HepG2 (cell line): ENCODE results near the gene MIS18BP1. TPM values are rescaled to one million over a fixed set of nuclear protein-coding genes. Genes with fewer than 3 reads are reported as not detected.

Source experiments
- ATAC-seq: fragments of 200-7000 bp; cut with Tn5 transposase; 3 replicates; pipeline ENCODE4 v1.9.1; 2020; ENCODE audit warnings: mild to moderate bottlenecking, moderate library complexity
- BruUV-seq: library from RNA; stranded (reverse); fragments of 400-500 nt; replicated peaks from 2 replicates; lab custom pipeline; 2021; lab: Mats Ljungman, UMichigan
- CTCF ChIA-PET: fragments of 300-600 bp; formaldehyde crosslinking; extraction: SDS; loops from one replicate; lab custom pipeline; 2021; ENCODE audit warnings: low total read pairs, inconsistent platforms, low intra/inter-chr PET ratio; lab: Yijun Ruan, JAX
- POLR2A ChIA-PET: fragments of 350-600 bp; sonication (Branson Sonifier 250); formaldehyde crosslinking; loops from one replicate; lab custom pipeline; 2020; ENCODE audit warnings: antibody characterized with exemption, inconsistent platforms; lab: Yijun Ruan, JAX
- DNase-seq: peaks from one replicate; pipeline ENCODE4 v3.0.0-alpha.2; 2015; ENCODE audit warnings: low spot score
- FAIRE-seq: peaks from 3 replicates; lab custom pipeline; 2011; peaks lifted over from hg19 to GRCh38; lab: Jason Lieb, UNC
- H2AFZ ChIP-seq: one replicate; pipeline ENCODE4 v1.6.1; 2011; ENCODE audit warnings: low read length, inconsistent platforms
- H3K27ac ChIP-seq: fragments of 300-600 bp; 3 replicates; pipeline ENCODE4 v1.8.0; 2011; ENCODE audit warnings: mixed run types, mild to moderate bottlenecking, mixed read lengths, low read length, inconsistent platforms; ENCODE audit not compliant: insufficient read depth; ENCODE audit errors: extremely low read length
- H3K27me3 ChIP-seq, 2 experiments: fragments of 200-600 bp in 1 of 2; 2 replicates in 1 of 2; 3 replicates in 1 of 2; pipeline versions ENCODE4 v1.6.0 to v1.8.0; 2011; ENCODE audit warnings: low read length in 2 of 2, mild to moderate bottlenecking in 2 of 2, moderate library complexity in 2 of 2, inconsistent platforms in 1 of 2; ENCODE audit not compliant: insufficient read depth in 2 of 2, control insufficient read depth in 1 of 2
- H3K36me3 ChIP-seq, 2 experiments: fragments of 200-600 bp in 1 of 2; replicated peaks in 1 of 2; 2 replicates in 1 of 2; 3 replicates in 1 of 2; pipeline versions ENCODE4 v1.5.1 to v1.8.0; 2011; ENCODE audit warnings: low read length in 2 of 2, inconsistent platforms in 1 of 2; ENCODE audit not compliant: insufficient read depth in 2 of 2, control insufficient read depth in 1 of 2
- H3K4me1 ChIP-seq: 2 replicates; pipeline ENCODE4 v1.5.1; 2012; ENCODE audit warnings: low read length, inconsistent platforms; ENCODE audit not compliant: insufficient read depth
- H3K4me2 ChIP-seq: 2 replicates; pipeline ENCODE4 v1.6.0; 2011; ENCODE audit warnings: low read depth, low read length, inconsistent platforms
- H3K4me3 ChIP-seq, 3 experiments: fragments of 200-600 bp in 1 of 3; sonication (generic), shearing (Covaris generic) in 1 of 3; replicated peaks in 1 of 3; 2 replicates each; pipeline ENCODE4 v1.5.1; 2011 to 2016; ENCODE audit warnings: low read length in 3 of 3, inconsistent platforms in 2 of 3, low read depth in 2 of 3, mild to moderate bottlenecking in 2 of 3, control low read depth in 1 of 3, mixed read lengths in 1 of 3; ENCODE audit not compliant: insufficient read depth in 1 of 3
- H3K79me2 ChIP-seq: one replicate; pipeline ENCODE4 v1.6.1; 2011; ENCODE audit warnings: low read length, inconsistent platforms; ENCODE audit not compliant: insufficient read depth
- H3K9ac ChIP-seq: 2 replicates; pipeline ENCODE4 v1.6.0; 2011; ENCODE audit warnings: mild to moderate bottlenecking, low read depth, low read length, inconsistent platforms; ENCODE audit not compliant: insufficient read depth
- H3K9me3 ChIP-seq: 2 replicates; pipeline ENCODE4 v1.5.1; 2012; ENCODE audit warnings: mild to moderate bottlenecking, low read length
- H4K20me1 ChIP-seq: 2 replicates; pipeline ENCODE4 v1.6.0; 2011; ENCODE audit warnings: inconsistent platforms, mild to moderate bottlenecking, low read length, moderate library complexity; ENCODE audit not compliant: insufficient read depth
- BCL6 ChIP-seq: IDR thresholded peaks from 2 replicates; pipeline ENCODE4 v1.6.1; 2016; ENCODE audit warnings: missing genetic modification reagents, missing compliant biosample characterization
- CSRNP1 ChIP-seq: sonication (generic); formaldehyde crosslinking; IDR thresholded peaks from 2 replicates; pipeline ENCODE4 v1.8.1; 2023; ENCODE audit warnings: mild to moderate bottlenecking, missing genetic modification reagents
- ELF4 ChIP-seq: sonication (generic); formaldehyde crosslinking; IDR thresholded peaks from 2 replicates; pipeline ENCODE4 v1.5.0; 2020; ENCODE audit warnings: missing genetic modification reagents, mild to moderate bottlenecking, moderate library complexity, borderline replicate concordance
- HOXA3 ChIP-seq: sonication (generic); formaldehyde crosslinking; IDR thresholded peaks from 2 replicates; pipeline ENCODE4 v1.5.0; 2020; ENCODE audit warnings: missing genetic modification reagents
- JUNB ChIP-seq: sonication (generic); formaldehyde crosslinking; IDR thresholded peaks from 2 replicates; pipeline ENCODE4 v1.8.0; 2022; ENCODE audit warnings: missing genetic modification reagents, mild to moderate bottlenecking, borderline replicate concordance
- NFKBIZ ChIP-seq: IDR thresholded peaks from 2 replicates; pipeline ENCODE4 v1.6.1; 2018; ENCODE audit warnings: missing genetic modification reagents, missing compliant biosample characterization
- NONO ChIP-seq, 2 experiments: fragments of 450-650 bp in 1 of 2; sonication (generic) in 1 of 2; formaldehyde crosslinking in 1 of 2; IDR thresholded peaks in 1 of 2; conservative IDR thresholded peaks in 1 of 2; 2 replicates each; pipeline versions ENCODE4 v1.6.1 to v1.8.0; 2017 to 2022; ENCODE audit warnings: mild to moderate bottlenecking in 1 of 2, missing genetic modification reagents in 1 of 2, moderate library complexity in 1 of 2
- ZBTB14 ChIP-seq: sonication (generic); formaldehyde crosslinking; IDR thresholded peaks from 2 replicates; pipeline ENCODE4 v1.4.0; 2020; ENCODE audit warnings: missing genetic modification reagents
- ZFP90 ChIP-seq: sonication (generic); formaldehyde crosslinking; IDR thresholded peaks from 2 replicates; pipeline ENCODE4 v1.8.0; 2022; ENCODE audit warnings: missing genetic modification reagents, mild to moderate bottlenecking, inconsistent platforms, borderline replicate concordance
- ZNF547 ChIP-seq: sonication (generic); formaldehyde crosslinking; IDR thresholded peaks from 2 replicates; pipeline ENCODE4 v1.5.1; 2020; ENCODE audit warnings: mild to moderate bottlenecking, missing genetic modification reagents
- ZNF558 ChIP-seq: sonication (generic); formaldehyde crosslinking; IDR thresholded peaks from 2 replicates; pipeline ENCODE4 v1.9.0; 2022; ENCODE audit warnings: mild to moderate bottlenecking, missing genetic modification reagents, borderline replicate concordance
- ZNF7 ChIP-seq: IDR thresholded peaks from 2 replicates; pipeline ENCODE4 v1.6.1; 2016; ENCODE audit warnings: missing biosample characterization, missing genetic modification reagents
- ZNF737 ChIP-seq: sonication (generic); formaldehyde crosslinking; IDR thresholded peaks from 2 replicates; pipeline ENCODE4 v1.5.0; 2020; ENCODE audit warnings: missing genetic modification reagents, mild to moderate bottlenecking, borderline replicate concordance
- in situ Hi-C: cut with HindIII; loops from 2 replicates; pipeline ENCODE4 v1.10.0; 2017; ENCODE audit warnings: low pct_unique_long_range_greater_than_20kb; ENCODE audit not compliant: extremely low pct_ligation_motif_present
- intact Hi-C: fragments of 100-400 bp; cut with micrococcal nuclease; formaldehyde crosslinking; loops from one replicate; pipeline ENCODE4 v1.10.0; 2022; ENCODE audit not compliant: unreplicated experiment
- polyA plus RNA-seq, 8 experiments: library from polyadenylated mRNA; depleted of rRNA in 3 of 8; stranded (reverse) in 7 of 8; unstranded in 1 of 8; fragments of >200 nt; fragmentation: Illumina TruSeq in 4 of 8; extraction: Trizol in 4 of 8; gene quantifications; 2 replicates each; pipeline versions ENCODE4 v1.2.1 to v1.2.3, GENCODE V29; 2011 to 2016; ENCODE audit warnings: low read depth in 4 of 8, missing spikeins in 1 of 8, mixed read lengths in 1 of 8; ENCODE audit not compliant: insufficient read depth in 1 of 8
- total RNA-seq, 5 experiments: library from RNA; depleted of rRNA; stranded (reverse); fragments of >200 nt; fragmentation: Illumina TruSeq; extraction: Trizol; gene quantifications; 2 replicates each; pipeline ENCODE4 v1.2.3, GENCODE V29; 2016; ENCODE audit warnings: low read depth in 1 of 5

MIS18BP1 gene
- total and polyA plus RNA-seq, 2 of the 13 experiments (the other 11 are each of a cell fraction or from before 2014, with no cell fraction given) = 9.5 to 36.4 TPM

GRCh38 chr14:45169906-45170305 lies 83.1 kb downstream of the MIS18BP1 start:
- intact Hi-C loops (no loop called here), in situ Hi-C loops (no loop called here)
- TF ChIP-seq ELF4 (CRISPR knock-in tag) (no peak), CSRNP1 (CRISPR knock-in tag) (no peak), BCL6 (CRISPR knock-in tag) (no peak), ZNF547 (CRISPR knock-in tag) (no peak), HOXA3 (no peak), ZNF558 (no peak), ZNF7 (CRISPR knock-in tag) (no peak), ZFP90 (CRISPR knock-in tag) (no peak), JUNB (CRISPR knock-in tag) (no peak), NFKBIZ (CRISPR knock-in tag) (no peak), ZNF737 (CRISPR knock-in tag) (no peak), NONO (IDR thresholded peaks at IDR 0.05) (no peak), NONO (CRISPR knock-in tag; conservative IDR thresholded peaks at IDR 0.05) (no peak), ZBTB14 (CRISPR knock-in tag) (no peak)
- H3K79me2 ChIP-seq = no peaks in the 10 kb centered on the region
- FAIRE-seq = no peak
- no peak overlapping the region for H3K4me2 ChIP-seq
- no peaks in the 10 kb centered on the region; a peak in 1 of 5 replicates for H3K27me3 ChIP-seq
- H3K9ac ChIP-seq = no peak overlapping the region
- ChIA-PET CTCF (no interaction called here), POLR2A (no interaction called here)
- no peak overlapping the region for H3K4me3 ChIP-seq
- no peak for DNase-seq
- BruUV-seq = no TSS peak
- H3K36me3 ChIP-seq = peaks cover 0 to 3% of the 10 kb centered on the region in 2 experiments; a peak in 1 of 5 replicates
- ATAC-seq = no peak
- H3K4me1 ChIP-seq = no peaks in the 10 kb centered on the region
- H2AFZ ChIP-seq = no peak overlapping the region
- no peak overlapping the region for H3K27ac ChIP-seq
- H4K20me1 ChIP-seq = no peaks in the 10 kb centered on the region
- no peaks in the 10 kb centered on the region for H3K9me3 ChIP-seq
